K562 (cell line): ENCODE data around the gene ADK.

Source experiments
- ATF7 ChIP-seq: fragments of 450-650 bp; IDR thresholded peaks from 2 replicates; pipeline ENCODE4 v1.7.1; 2014; ENCODE audit warnings: mild to moderate bottlenecking, moderate library complexity
- CBX8 ChIP-seq: fragments of 200-600 bp; sonication (generic); IDR thresholded peaks from 2 replicates; pipeline ENCODE4 v1.6.1; 2012; ENCODE audit warnings: borderline replicate concordance, mixed run types, low read depth, mild to moderate bottlenecking, moderate library complexity, mixed read lengths, low read length, control low read depth, inconsistent platforms; ENCODE audit not compliant: poor library complexity, severe bottlenecking; ENCODE audit errors: extremely low read depth
- CTCF ChIP-seq, 3 experiments: IDR thresholded peaks in 2 of 3; conservative IDR thresholded peaks in 1 of 3; 2 replicates each; pipeline ENCODE4 v1.5.1; 2011 to 2012; ENCODE audit warnings: low read length in 3 of 3, mild to moderate bottlenecking in 3 of 3, control low read depth in 2 of 3, improper control_type of control experiment in 1 of 3, inconsistent platforms in 1 of 3, low read depth in 1 of 3, mixed read lengths in 1 of 3, moderate library complexity in 1 of 3; ENCODE audit not compliant: insufficient read depth in 2 of 3
- NR3C1 ChIP-seq: sonication (generic); formaldehyde crosslinking; IDR thresholded peaks from 2 replicates; pipeline ENCODE4 v1.8.1; 2022; ENCODE audit warnings: missing genetic modification reagents
- NRF1 ChIP-seq, 2 experiments: fragments of 450-650 bp; IDR thresholded peaks in 1 of 2; conservative IDR thresholded peaks in 1 of 2; 2 replicates each; pipeline ENCODE4 v1.6.1; 2014; ENCODE audit warnings: mild to moderate bottlenecking in 2 of 2
- POLR2AphosphoS2 ChIP-seq: IDR thresholded peaks from 2 replicates; pipeline ENCODE4 v1.6.1; 2012; ENCODE audit warnings: low read length, improper control_type of control experiment
- RAD51 ChIP-seq: fragments of 450-650 bp; IDR thresholded peaks from 2 replicates; pipeline ENCODE4 v1.7.1; 2016; ENCODE audit warnings: low read depth, mild to moderate bottlenecking, borderline replicate concordance
- TOE1 ChIP-seq, 2 experiments: fragments of 450-650 bp in 1 of 2; sonication (generic) in 1 of 2; formaldehyde crosslinking in 1 of 2; IDR thresholded peaks; 2 replicates each; pipeline versions ENCODE4 v1.7.1 to v1.8.0; 2016 to 2022; ENCODE audit warnings: borderline replicate concordance in 2 of 2, mild to moderate bottlenecking in 2 of 2, antibody characterized with exemption in 1 of 2, inconsistent platforms in 1 of 2, low read depth in 1 of 2, missing genetic modification reagents in 1 of 2, moderate library complexity in 1 of 2
- ZEB2 ChIP-seq: fragments of 450-650 bp; IDR thresholded peaks from 2 replicates; pipeline ENCODE4 v1.6.1; 2016
- ZKSCAN3 ChIP-seq: fragments of 250-450 bp; sonication (Bioruptor Pico); IDR thresholded peaks from 2 replicates; pipeline ENCODE4 v1.4.0; 2020
- ZNF174 ChIP-seq: fragments of 250-450 bp; sonication (Bioruptor Pico); IDR thresholded peaks from 2 replicates; pipeline ENCODE4 v1.4.0; 2020; ENCODE audit warnings: mild to moderate bottlenecking
- ZNF407 ChIP-seq: fragments of 450-650 bp; IDR thresholded peaks from 2 replicates; pipeline ENCODE4 v1.6.1; 2016; ENCODE audit warnings: low read depth

GRCh38 chr10:74628136-74628535 is 477.1 kb downstream of the ADK start:
- no peak for TF ChIP-seq POLR2AphosphoS2
- no peak for TF ChIP-seq ATF7
- no peak for TF ChIP-seq TOE1 (IDR thresholded peaks at IDR 0.05; ENCODE audit: borderline replicate concordance)
- TF ChIP-seq TOE1 (CRISPR knock-in tag; IDR thresholded peaks at IDR 0.05; ENCODE audit: borderline replicate concordance, low read depth) = no peak
- no peak for TF ChIP-seq CBX8
- TF ChIP-seq ZKSCAN3 (CRISPR knock-in tag) = no peak
- no peak for TF ChIP-seq NRF1 (conservative IDR thresholded peaks at IDR 0.05 in 1 of 2, IDR thresholded peaks at IDR 0.05 in 1 of 2)
- no peak for TF ChIP-seq NR3C1
- no peak for TF ChIP-seq ZEB2
- TF ChIP-seq ZNF407 = no peak
- TF ChIP-seq RAD51 = no peak
- no peak for TF ChIP-seq ZNF174 (CRISPR knock-in tag)
- TF ChIP-seq CTCF (IDR thresholded peaks at IDR 0.05 in 2 of 3, conservative IDR thresholded peaks at IDR 0.05 in 1 of 3; ENCODE audit: insufficient read depth in 2 of 3, low read depth in 1 of 3, low read length in 3 of 3) = no peak
